ENCODE results near the gene BICDL1. TPM values are rescaled to one million over a fixed set of nuclear protein-coding genes. Genes with fewer than 3 reads are reported as not detected.

BICDL1 gene
- total RNA-seq, 1 experiment from 2014 or later = 18.2 TPM

GRCh38 chr12:119949145-119949544 lies 39.9 kb upstream of the BICDL1 start:
- DNase-seq (ENCODE audit: low read depth, low spot score) (no peak), ATAC-seq (no peak)
- no peaks in the 10 kb centered on the region for H4K20me1 ChIP-seq (ENCODE audit: insufficient read depth)
- H3K36me3 ChIP-seq (ENCODE audit: control insufficient read depth in 1 of 2, insufficient read depth in 2 of 2, low read length in 2 of 2) = no peaks in the 10 kb centered on the region
- POLR2A ChIA-PET = no interaction called here
- no peak overlapping the region for H3K4me2 ChIP-seq (ENCODE audit: low read length)
- no peak overlapping the region for H2AFZ ChIP-seq (ENCODE audit: low read depth, low read length, poor library complexity, severe bottlenecking)
- intact Hi-C loops (cut with micrococcal nuclease) = no loop called here
- CTCF ChIA-PET = no interaction called here
- H3K79me2 ChIP-seq (ENCODE audit: insufficient read depth, low read length) = no peaks in the 10 kb centered on the region
- H3K9me2 ChIP-seq (ENCODE audit: insufficient read depth) = no peaks in the 10 kb centered on the region
- TF ChIP-seq SIN3A (IDR thresholded peaks at IDR 0.05; ENCODE audit: low read depth) (no peak), POLR2AphosphoS5 (IDR thresholded peaks at IDR 0.05; ENCODE audit: low read depth, low read length) (no peak), EZH2 (IDR thresholded peaks at IDR 0.05) (no peak), ZNF274 (IDR thresholded peaks at IDR 0.05; ENCODE audit: low read depth, low read length) (no peak), POLR2A (IDR thresholded peaks at IDR 0.05; ENCODE audit: borderline replicate concordance, extremely low read depth, insufficient read depth, insufficient read length) (no peak), SRF (IDR thresholded peaks at IDR 0.05; ENCODE audit: low read depth) (no peak), JUND (IDR thresholded peaks at IDR 0.05) (no peak), FOSL1 (IDR thresholded peaks at IDR 0.05; ENCODE audit: low read depth) (no peak), RAD21 (IDR thresholded peaks at IDR 0.05; ENCODE audit: low read depth) (no peak), TCF7L2 (IDR thresholded peaks at IDR 0.05; ENCODE audit: borderline replicate concordance, extremely low read depth, insufficient read depth, insufficient read length) (no peak)
- TF ChIP-seq, protein P1, sequence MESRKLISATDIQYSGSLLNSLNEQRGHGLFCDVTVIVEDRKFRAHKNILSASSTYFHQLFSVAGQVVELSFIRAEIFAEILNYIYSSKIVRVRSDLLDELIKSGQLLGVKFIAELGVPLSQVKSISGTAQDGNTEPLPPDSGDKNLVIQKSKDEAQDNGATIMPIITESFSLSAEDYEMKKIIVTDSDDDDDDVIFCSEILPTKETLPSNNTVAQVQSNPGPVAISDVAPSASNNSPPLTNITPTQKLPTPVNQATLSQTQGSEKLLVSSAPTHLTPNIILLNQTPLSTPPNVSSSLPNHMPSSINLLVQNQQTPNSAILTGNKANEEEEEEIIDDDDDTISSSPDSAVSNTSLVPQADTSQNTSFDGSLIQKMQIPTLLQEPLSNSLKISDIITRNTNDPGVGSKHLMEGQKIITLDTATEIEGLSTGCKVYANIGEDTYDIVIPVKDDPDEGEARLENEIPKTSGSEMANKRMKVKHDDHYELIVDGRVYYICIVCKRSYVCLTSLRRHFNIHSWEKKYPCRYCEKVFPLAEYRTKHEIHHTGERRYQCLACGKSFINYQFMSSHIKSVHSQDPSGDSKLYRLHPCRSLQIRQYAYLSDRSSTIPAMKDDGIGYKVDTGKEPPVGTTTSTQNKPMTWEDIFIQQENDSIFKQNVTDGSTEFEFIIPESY (IDR thresholded peaks at IDR 0.05; ENCODE audit: extremely low read depth, insufficient replicate concordance, low read length) = no peak
- H3K4me1 ChIP-seq (ENCODE audit: control insufficient read depth in 1 of 2, insufficient read depth in 2 of 2, low read length in 2 of 2) = no peaks in the 10 kb centered on the region
- RAD21 ChIA-PET (ENCODE audit: low non-redundant PET in 1 of 2, low total read pairs in 2 of 2, uncharacterized antibody in 2 of 2, unreplicated experiment in 2 of 2) = no interaction called here
- no peak overlapping the region for H3K4me3 ChIP-seq (replicated peaks in 1 of 2; ENCODE audit: low read depth in 1 of 2, low read length in 2 of 2)
- BruUV-seq (replicated peaks) = no TSS peak
- H3K27me3 ChIP-seq (ENCODE audit: insufficient read depth, low read length) = no peaks in the 10 kb centered on the region
- H3K27ac ChIP-seq (ENCODE audit: low read depth, low read length) = no peak overlapping the region
- H3K9me3 ChIP-seq (ENCODE audit: control insufficient read depth in 1 of 2, insufficient read depth in 1 of 2, low read depth in 1 of 2, low read length in 2 of 2) = no peaks in the 10 kb centered on the region
- H3K9ac ChIP-seq (ENCODE audit: low read length) = no peak overlapping the region
